ENCODE results near the gene LLGL1.

The LLGL1 gene

DNA sequence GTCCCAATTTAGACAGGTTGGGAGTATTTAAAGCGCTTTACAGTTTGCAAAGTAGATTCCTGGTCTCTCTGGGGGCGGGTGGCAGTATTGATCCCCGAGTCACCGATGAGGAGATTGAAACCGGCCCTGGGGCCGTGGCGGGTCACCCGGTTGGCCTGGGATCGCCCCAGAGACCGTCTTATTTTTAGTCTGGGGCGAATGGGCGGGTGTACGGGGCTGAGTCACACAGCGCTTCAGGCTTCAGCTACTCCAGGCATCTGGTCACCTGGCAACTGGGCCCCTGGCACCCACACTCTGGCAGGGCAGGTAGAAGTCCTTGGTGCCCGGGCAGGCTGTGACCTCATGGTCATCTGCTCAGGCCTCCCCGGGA lies 35.7 kb downstream of the LLGL1 start:
- Histone ChIP-seq H3K36me3 (ENCODE audit: control insufficient read depth in 5 of 5, insufficient read depth in 5 of 5, low read length in 5 of 5) (peaks cover 0 to 38% (median 33%) of the 10 kb centered on the region in 5 donors), H3K4me1 (ENCODE audit: control insufficient read depth in 5 of 5, insufficient read depth in 5 of 5, low read length in 5 of 5) (peaks cover 5 to 56% (median 52%) of the 10 kb centered on the region in 5 donors), H3K27me3 (ENCODE audit: control insufficient read depth in 5 of 5, insufficient read depth in 4 of 5, low read length in 5 of 5) (no peaks in the 10 kb centered on the region), H3K9me3 (ENCODE audit: control insufficient read depth in 5 of 5, low read length in 5 of 5) (no peaks in the 10 kb centered on the region), H3K9ac (ENCODE audit: low read length in 5 of 5) (peak overlapping the region; percentile 77 to 90 (median 87)), H3K4me3 (ENCODE audit: low read depth in 1 of 5, low read length in 5 of 5) (peak overlapping the region; percentile 74 to 95 (median 84)), H3K27ac (ENCODE audit: low read depth, low read length) (peak overlapping the region; percentile 93)

DNA sequence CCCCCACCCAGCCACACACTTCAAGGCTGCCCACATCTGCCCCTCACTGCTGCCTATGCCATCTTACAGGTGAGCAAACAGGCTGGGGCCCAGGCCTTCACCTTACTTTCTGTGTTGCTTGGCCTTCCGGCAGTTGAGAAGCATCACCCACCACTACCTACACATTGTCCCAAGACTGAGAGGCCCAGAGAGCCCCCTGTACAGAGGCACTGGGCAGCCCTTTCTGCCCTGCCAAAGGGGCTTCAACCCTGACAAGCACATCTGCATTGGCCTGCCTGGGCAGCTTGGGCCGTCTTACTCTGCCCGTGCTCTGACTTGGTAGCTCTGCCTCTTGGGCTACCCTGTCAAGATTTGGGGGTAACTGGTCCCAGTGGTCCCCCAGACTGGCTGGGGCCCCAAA lies 36.2 kb downstream of the LLGL1 start:
- Histone ChIP-seq H3K9me3 (ENCODE audit: control insufficient read depth in 5 of 5, low read length in 5 of 5) (no peaks in the 10 kb centered on the region), H3K4me1 (ENCODE audit: control insufficient read depth in 5 of 5, insufficient read depth in 5 of 5, low read length in 5 of 5) (peaks cover 4 to 51% (median 47%) of the 10 kb centered on the region in 5 donors), H3K27me3 (ENCODE audit: control insufficient read depth in 5 of 5, insufficient read depth in 4 of 5, low read length in 5 of 5) (no peaks in the 10 kb centered on the region), H3K27ac (ENCODE audit: low read depth, low read length) (peak overlapping the region; percentile 93), H3K9ac (ENCODE audit: low read length in 5 of 5) (peak overlapping the region; percentile 45 to 90 (median 82)), H3K36me3 (ENCODE audit: control insufficient read depth in 5 of 5, insufficient read depth in 5 of 5, low read length in 5 of 5) (peaks cover 0 to 32% (median 28%) of the 10 kb centered on the region in 5 donors), H3K4me3 (ENCODE audit: low read depth in 1 of 5, low read length in 5 of 5) (peak overlapping the region in 4 of 5 donors; percentile 54 to 95 (median 84))

DNA sequence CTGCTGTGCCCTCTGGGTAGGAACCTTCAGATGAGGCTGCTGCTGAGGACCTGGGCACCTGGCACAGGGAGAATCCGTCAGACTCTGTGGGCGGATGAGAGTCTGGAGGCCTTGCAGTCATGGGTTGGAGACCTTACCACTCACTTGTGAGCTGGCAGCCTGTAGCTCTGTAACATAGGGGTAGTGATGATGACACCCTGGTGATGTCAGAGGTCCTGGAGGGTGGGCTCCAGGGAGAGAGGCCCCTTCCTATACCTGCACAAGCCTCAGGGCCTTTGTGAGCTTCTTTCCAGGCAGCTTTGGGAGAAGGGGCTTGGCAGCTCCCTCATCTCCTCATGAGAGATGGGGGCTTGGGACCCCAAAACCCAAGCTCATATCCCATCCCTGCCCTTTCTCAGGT lies 36.7 kb downstream of the LLGL1 start:
- H3K27ac ChIP-seq (ENCODE audit: low read depth, low read length) = no peak overlapping the region
- peaks cover under 1 to 46% (median 43%) of the 10 kb centered on the region in 5 donors for H3K4me1 ChIP-seq (ENCODE audit: control insufficient read depth in 5 of 5, insufficient read depth in 5 of 5, low read length in 5 of 5)
- no peak overlapping the region for H3K4me3 ChIP-seq (ENCODE audit: low read depth in 1 of 5, low read length in 5 of 5)
- peak overlapping the region in 4 of 5 donors; percentile 25 to 90 (median 66) for H3K9ac ChIP-seq (ENCODE audit: low read length in 5 of 5)
- H3K27me3 ChIP-seq (ENCODE audit: control insufficient read depth in 5 of 5, insufficient read depth in 4 of 5, low read length in 5 of 5) = no peaks in the 10 kb centered on the region
- peaks cover 0 to 30% (median 29%) of the 10 kb centered on the region in 5 donors for H3K36me3 ChIP-seq (ENCODE audit: control insufficient read depth in 5 of 5, insufficient read depth in 5 of 5, low read length in 5 of 5)
- no peaks in the 10 kb centered on the region for H3K9me3 ChIP-seq (ENCODE audit: control insufficient read depth in 5 of 5, low read length in 5 of 5)

DNA sequence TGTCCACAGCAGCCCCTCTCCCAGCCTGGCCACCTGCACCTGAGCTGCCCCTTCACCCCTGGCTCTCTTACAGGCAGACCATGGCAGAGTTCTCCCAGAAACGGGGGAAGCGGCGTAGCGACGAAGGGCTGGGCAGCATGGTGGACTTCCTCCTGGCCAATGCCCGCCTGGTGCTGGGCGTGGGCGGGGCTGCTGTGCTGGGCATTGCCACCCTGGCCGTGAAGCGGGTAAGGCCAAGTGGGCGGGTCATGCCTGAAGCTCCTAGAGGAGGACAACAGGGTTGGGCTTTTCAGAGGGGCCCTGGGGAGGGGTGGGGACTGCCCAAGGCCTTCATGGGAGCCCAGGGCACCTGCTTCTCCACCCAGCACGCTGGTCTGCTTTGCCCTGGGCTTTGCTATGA lies 37.2 kb downstream of the LLGL1 start:
- Histone ChIP-seq H3K4me1 (ENCODE audit: control insufficient read depth in 5 of 5, insufficient read depth in 5 of 5, low read length in 5 of 5) (peaks cover 0 to 41% (median 37%) of the 10 kb centered on the region in 5 donors), H3K9me3 (ENCODE audit: control insufficient read depth in 5 of 5, low read length in 5 of 5) (no peaks in the 10 kb centered on the region), H3K27ac (ENCODE audit: low read depth, low read length) (no peak overlapping the region), H3K9ac (ENCODE audit: low read length in 5 of 5) (peak overlapping the region in 1 of 5 donors; percentile 11), H3K36me3 (ENCODE audit: control insufficient read depth in 5 of 5, insufficient read depth in 5 of 5, low read length in 5 of 5) (peaks cover 0 to 30% (median 29%) of the 10 kb centered on the region in 5 donors), H3K4me3 (ENCODE audit: low read depth in 1 of 5, low read length in 5 of 5) (no peak overlapping the region), H3K27me3 (ENCODE audit: control insufficient read depth in 5 of 5, insufficient read depth in 4 of 5, low read length in 5 of 5) (no peaks in the 10 kb centered on the region)

DNA sequence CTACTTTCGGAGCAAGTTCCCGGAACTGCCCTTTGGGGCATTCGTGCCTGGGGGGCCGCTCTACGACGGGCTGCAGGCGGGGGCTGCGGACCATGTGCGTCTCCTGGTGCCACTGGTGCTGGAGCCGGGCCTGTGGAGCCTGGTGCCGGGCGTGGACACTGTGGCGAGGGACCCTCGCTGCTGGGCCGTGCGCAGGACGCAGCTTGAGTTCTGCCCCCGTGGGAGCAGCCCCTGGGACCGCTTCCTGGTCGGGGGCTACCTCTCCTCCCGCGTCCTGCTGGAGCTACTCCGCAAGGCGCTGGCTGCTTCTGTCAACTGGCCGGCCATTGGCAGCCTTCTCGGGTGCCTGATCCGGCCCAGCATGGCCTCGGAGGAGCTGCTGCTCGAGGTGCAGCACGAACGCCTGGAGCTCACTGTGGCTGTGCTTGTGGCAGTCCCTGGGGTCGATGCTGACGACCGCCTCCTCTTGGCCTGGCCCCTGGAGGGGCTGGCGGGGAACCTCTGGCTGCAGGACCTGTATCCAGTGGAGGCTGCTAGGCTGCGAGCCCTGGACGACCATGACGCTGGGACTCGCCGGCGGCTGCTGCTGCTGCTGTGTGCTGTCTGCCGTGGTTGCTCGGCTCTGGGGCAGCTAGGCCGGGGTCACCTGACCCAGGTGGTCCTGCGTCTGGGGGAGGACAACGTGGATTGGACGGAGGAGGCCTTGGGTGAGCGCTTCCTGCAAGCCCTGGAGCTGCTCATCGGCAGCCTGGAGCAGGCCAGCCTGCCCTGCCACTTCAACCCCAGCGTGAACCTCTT lies 38.6 kb downstream of the LLGL1 start:
- Histone ChIP-seq H3K27me3 (ENCODE audit: control insufficient read depth in 5 of 5, insufficient read depth in 4 of 5, low read length in 5 of 5) (no peaks in the 10 kb centered on the region), H3K36me3 (ENCODE audit: control insufficient read depth in 5 of 5, insufficient read depth in 5 of 5, low read length in 5 of 5) (peaks cover 0 to 30% (median 29%) of the 10 kb centered on the region in 5 donors), H3K4me1 (ENCODE audit: control insufficient read depth in 5 of 5, insufficient read depth in 5 of 5, low read length in 5 of 5) (peaks cover 0 to 32% (median 29%) of the 10 kb centered on the region in 5 donors), H3K27ac (ENCODE audit: low read depth, low read length) (no peak overlapping the region), H3K9me3 (ENCODE audit: control insufficient read depth in 5 of 5, low read length in 5 of 5) (no peaks in the 10 kb centered on the region), H3K9ac (ENCODE audit: low read length in 5 of 5) (no peak overlapping the region), H3K4me3 (ENCODE audit: low read depth in 1 of 5, low read length in 5 of 5) (no peak overlapping the region)

DNA sequence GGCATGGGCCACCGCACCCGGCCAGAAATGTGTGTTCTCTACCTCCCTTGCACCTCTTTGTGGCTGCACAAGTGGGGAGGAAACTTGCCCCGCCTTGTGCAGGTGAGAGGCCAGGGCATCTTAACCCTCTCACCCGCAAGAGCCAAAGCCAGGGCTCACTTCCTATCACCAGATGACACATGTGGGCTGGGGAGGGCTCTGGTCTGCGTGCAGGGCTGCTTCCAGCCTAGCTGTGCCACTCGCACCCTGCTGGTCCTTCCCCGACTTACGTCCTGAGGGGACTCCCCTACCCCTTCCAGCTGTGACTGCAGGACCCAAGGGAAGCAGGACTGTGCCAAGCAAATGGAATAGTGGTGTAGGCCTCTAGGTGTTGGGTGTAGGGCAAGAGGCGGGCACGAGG lies 41.9 kb downstream of the LLGL1 start:
- Histone ChIP-seq H3K36me3 (ENCODE audit: control insufficient read depth in 5 of 5, insufficient read depth in 5 of 5, low read length in 5 of 5) (peaks cover 0 to 37% (median 30%) of the 10 kb centered on the region in 5 donors), H3K27ac (ENCODE audit: low read depth, low read length) (no peak overlapping the region), H3K4me1 (ENCODE audit: control insufficient read depth in 5 of 5, insufficient read depth in 5 of 5, low read length in 5 of 5) (peaks cover 0 to 7% (median 2%) of the 10 kb centered on the region in 5 donors)

DNA sequence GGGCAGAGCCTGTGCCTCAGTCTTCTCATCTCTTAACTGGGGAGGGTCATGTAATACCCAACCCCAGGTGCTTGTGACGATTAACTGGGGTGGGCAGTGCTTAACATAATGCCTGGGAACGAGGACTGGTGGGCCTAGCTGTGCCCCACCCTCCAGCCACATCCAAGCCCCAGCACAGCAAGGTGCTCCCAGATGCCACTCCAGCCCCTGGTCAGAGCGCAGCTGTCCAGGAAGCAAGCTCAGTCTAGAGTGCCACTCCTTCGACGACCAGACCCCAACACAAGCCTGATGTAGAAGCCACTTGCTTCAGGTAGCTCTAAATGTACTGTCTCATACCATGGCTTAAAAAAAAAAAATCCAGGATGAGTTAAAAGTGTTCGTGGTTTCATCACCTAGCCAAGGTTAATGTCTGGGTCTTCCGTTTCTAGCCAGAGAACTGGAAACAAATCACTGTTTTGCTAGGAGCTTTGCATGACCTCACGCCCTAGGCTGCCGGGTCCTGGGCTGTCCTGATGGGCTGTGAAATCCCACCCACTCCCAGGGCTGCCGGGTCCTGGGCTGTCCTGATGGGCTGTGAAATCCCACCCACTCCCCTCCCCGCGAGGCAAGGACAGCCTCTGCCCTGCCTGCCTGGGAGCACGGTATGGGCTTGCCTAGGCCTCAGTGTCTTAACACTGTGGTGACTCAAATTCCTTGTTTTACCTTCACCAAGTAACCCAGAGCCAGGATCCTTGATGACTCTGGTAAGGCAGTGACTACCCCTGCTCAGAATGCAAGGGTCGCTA lies 42.7 kb downstream of the LLGL1 start:
- Histone ChIP-seq H3K27ac (ENCODE audit: low read depth, low read length) (no peak overlapping the region), H3K36me3 (ENCODE audit: control insufficient read depth in 5 of 5, insufficient read depth in 5 of 5, low read length in 5 of 5) (peaks cover 0 to 33% (median 29%) of the 10 kb centered on the region in 5 donors), H3K9me3 (ENCODE audit: control insufficient read depth in 5 of 5, low read length in 5 of 5) (no peaks in the 10 kb centered on the region), H3K27me3 (ENCODE audit: control insufficient read depth in 5 of 5, insufficient read depth in 4 of 5, low read length in 5 of 5) (no peaks in the 10 kb centered on the region), H3K4me1 (ENCODE audit: control insufficient read depth in 5 of 5, insufficient read depth in 5 of 5, low read length in 5 of 5) (no peaks in the 10 kb centered on the region), H3K9ac (ENCODE audit: low read length in 5 of 5) (peak overlapping the region in 1 of 5 donors; percentile 30), H3K4me3 (ENCODE audit: low read depth in 1 of 5, low read length in 5 of 5) (no peak overlapping the region)

More for the DNA sequence above, 41.9 kb downstream of the LLGL1 start:
- Histone ChIP-seq H3K9me3 (ENCODE audit: control insufficient read depth in 5 of 5, low read length in 5 of 5) (no peaks in the 10 kb centered on the region), H3K27me3 (ENCODE audit: control insufficient read depth in 5 of 5, insufficient read depth in 4 of 5, low read length in 5 of 5) (no peaks in the 10 kb centered on the region), H3K9ac (ENCODE audit: low read length in 5 of 5) (no peak overlapping the region), H3K4me3 (ENCODE audit: low read depth in 1 of 5, low read length in 5 of 5) (no peak overlapping the region)

DNA sequence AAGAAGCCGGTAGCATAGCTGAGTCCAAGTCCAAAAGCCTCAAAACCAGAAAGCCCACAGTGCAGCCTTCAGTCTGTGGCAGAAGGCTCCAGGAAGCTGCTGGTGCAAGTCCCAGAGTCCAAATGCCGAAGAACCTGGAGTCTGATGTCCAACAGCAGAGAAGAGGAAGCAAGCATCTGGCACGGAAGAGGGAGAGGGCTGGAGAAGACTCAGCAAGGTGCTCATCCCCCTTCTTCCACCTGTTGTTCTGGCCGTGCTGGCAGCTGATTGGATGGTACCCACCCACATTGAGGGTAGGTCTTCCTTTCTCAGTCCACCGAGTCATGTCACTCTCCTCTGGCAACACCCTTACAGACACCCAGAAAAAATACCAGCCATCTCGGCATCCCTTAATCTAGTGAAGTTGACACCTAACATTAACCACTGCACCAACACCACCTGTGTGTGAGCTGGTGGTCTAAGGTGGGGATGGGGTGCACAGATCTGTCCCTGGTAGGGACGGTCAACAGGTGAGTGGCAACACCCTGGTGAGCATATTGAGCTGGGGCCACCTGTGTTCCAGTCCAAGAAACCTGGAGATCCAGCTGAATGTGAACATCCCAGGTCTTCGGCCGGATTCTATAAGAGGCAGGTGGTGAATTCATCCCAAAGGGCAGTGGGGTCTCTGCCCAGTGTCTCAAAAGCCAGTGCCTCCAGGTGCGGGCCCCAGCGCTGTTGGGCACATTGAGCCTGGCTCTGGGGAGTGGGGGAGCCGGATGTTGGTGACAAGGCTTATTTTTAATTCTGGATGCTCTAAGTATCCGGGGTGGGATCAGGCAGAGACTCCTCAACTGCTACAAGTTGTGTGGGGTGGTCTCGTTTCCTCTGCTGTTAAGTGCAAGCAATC lies 44.9 kb downstream of the LLGL1 start:
- H3K36me3 ChIP-seq (ENCODE audit: control insufficient read depth in 5 of 5, insufficient read depth in 5 of 5, low read length in 5 of 5) = peaks cover 0 to 26% (median 24%) of the 10 kb centered on the region in 5 donors
- H3K27me3 ChIP-seq (ENCODE audit: control insufficient read depth in 5 of 5, insufficient read depth in 4 of 5, low read length in 5 of 5) = no peaks in the 10 kb centered on the region
- no peak overlapping the region for H3K27ac ChIP-seq (ENCODE audit: low read depth, low read length)
- no peaks in the 10 kb centered on the region for H3K4me1 ChIP-seq (ENCODE audit: control insufficient read depth in 5 of 5, insufficient read depth in 5 of 5, low read length in 5 of 5)
- H3K9me3 ChIP-seq (ENCODE audit: control insufficient read depth in 5 of 5, low read length in 5 of 5) = no peaks in the 10 kb centered on the region
- no peak overlapping the region for H3K4me3 ChIP-seq (ENCODE audit: low read depth in 1 of 5, low read length in 5 of 5)
- H3K9ac ChIP-seq (ENCODE audit: low read length in 5 of 5) = no peak overlapping the region

DNA sequence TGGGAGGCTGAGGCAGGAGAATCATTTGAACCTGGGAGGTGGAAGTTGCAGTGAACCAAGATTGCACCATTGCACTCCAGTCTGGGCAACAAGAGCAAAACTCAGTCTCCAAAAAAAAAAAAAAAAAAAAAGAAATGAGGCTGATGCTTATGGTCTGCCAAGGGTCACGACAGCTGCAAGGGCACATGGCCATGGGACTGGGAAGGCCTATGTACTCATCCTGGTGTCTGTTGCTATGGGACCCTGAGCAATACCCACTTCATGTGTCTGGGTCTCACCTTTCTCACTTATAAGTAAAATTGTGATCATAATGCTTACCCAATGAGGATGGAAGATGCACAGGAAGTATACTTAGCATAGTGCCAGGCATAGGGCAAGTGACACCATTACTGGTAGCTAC lies 51.6 kb downstream of the LLGL1 start:
- H3K4me1 ChIP-seq (ENCODE audit: control insufficient read depth in 5 of 5, insufficient read depth in 5 of 5, low read length in 5 of 5) = no peaks in the 10 kb centered on the region
- H3K36me3 ChIP-seq (ENCODE audit: control insufficient read depth in 5 of 5, insufficient read depth in 5 of 5, low read length in 5 of 5) = peaks cover 1 to 79% (median 63%) of the 10 kb centered on the region in 5 donors
- H3K9me3 ChIP-seq (ENCODE audit: control insufficient read depth in 5 of 5, low read length in 5 of 5) = no peaks in the 10 kb centered on the region
- H3K27ac ChIP-seq (ENCODE audit: low read depth, low read length) = no peak overlapping the region
- no peak overlapping the region for H3K9ac ChIP-seq (ENCODE audit: low read length in 5 of 5)
- H3K4me3 ChIP-seq (ENCODE audit: low read depth in 1 of 5, low read length in 5 of 5) = no peak overlapping the region
- no peaks in the 10 kb centered on the region for H3K27me3 ChIP-seq (ENCODE audit: control insufficient read depth in 5 of 5, insufficient read depth in 4 of 5, low read length in 5 of 5)

Measured in subcutaneous abdominal adipose tissue (tissue), 5 donors.